RWPE1 (cell line): ENCODE results near the gene IFNAR2.
A peak's percentile ranks its signal among the peaks of the same experiment; 100 is the strongest.

Experiments
- CTCF ChIA-PET: fragments of 350-600 bp; sonication (Branson Sonifier 250); formaldehyde crosslinking; extraction: SDS; loops from one replicate; lab custom pipeline; 2021; lab: Yijun Ruan, JAX
- POLR2A ChIA-PET: fragments of 400-600 bp; formaldehyde crosslinking; extraction: SDS; loops from one replicate; lab custom pipeline; 2020; ENCODE audit warnings: antibody characterized with exemption; ENCODE audit not compliant: low non-redundant PET; lab: Yijun Ruan, JAX
- DNase-seq: peaks from one replicate; pipeline ENCODE4 v3.0.0; 2012; ENCODE audit warnings: low spot score
- H3K27ac ChIP-seq: fragments of 450-650 bp; 2 replicates; pipeline ENCODE4 v1.5.1; 2017
- CTCF ChIP-seq: fragments of 450-650 bp; conservative IDR thresholded peaks from 2 replicates; pipeline ENCODE4 v1.5.1; 2017; ENCODE audit warnings: low read depth, mild to moderate bottlenecking

Gene IFNAR2

GRCh38 chr21:33197496-33197895 lies 32.2 kb upstream of the IFNAR2 start:
- no peak for TF ChIP-seq CTCF
- no peak for DNase-seq
- POLR2A ChIA-PET, result no interaction called here
- CTCF ChIA-PET, result interaction anchor here (0.5 to 1.3 kb wide), 17 partner anchors 38 to 676 kb away, joined by 3 to 6 read pairs (median 3); no protein-coding TSS in a partner anchor
- no peak overlapping the region for H3K27ac ChIP-seq

- ChIA-PET POLR2A (no interaction called here), CTCF (no interaction called here)
- H3K27ac ChIP-seq, result no peak overlapping the region
- TF ChIP-seq CTCF, result no peak
- no peak for DNase-seq
Measured at GRCh38 chr21:33198346-33199099, 31.2 kb upstream of the IFNAR2 start.

- ChIA-PET POLR2A (no interaction called here), CTCF (no interaction called here)
- H3K27ac ChIP-seq, result no peak overlapping the region
- TF ChIP-seq CTCF, result no peak
- no peak for DNase-seq
Measured at GRCh38 chr21:33199100-33199464, 30.7 kb upstream of the IFNAR2 start.

DNA sequence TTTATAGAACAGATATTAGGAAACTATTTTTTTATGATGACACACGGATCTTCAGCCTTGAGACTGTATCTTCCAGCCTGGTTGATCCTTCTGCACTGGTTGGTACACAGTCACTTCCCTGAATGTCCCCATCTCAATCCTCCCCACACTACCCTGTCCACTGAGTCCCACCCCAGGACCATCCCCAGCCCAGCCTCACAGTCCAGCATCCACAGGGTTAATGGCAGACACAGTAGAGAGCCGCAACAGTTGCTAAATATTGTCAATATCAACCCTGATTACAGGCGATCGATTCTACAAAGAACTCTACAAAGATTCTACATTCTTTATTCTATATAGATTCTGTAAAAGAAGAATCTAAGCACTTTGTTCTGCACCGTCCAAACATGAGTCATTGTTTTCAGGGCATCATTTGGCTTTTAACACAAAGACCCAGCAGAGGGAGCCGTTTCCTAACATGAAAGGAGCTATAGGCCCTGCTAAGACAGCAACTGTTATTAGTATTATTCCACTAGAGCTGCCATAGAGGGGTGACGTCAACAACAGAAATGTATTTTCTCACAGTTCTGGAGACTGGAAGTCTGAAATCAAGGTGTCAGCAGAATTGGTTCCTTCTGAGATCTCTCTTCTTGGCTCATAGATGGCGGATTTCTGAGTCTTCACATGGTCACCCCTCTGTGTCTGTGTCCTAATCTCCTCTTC lies 30.1 kb upstream of the IFNAR2 start:
- ChIA-PET POLR2A (no interaction called here), CTCF (interaction anchor here (0.5 to 1.1 kb wide), 9 partner anchors 10 to 1633 kb away, joined by 3 to 12 read pairs (median 3); no protein-coding TSS in a partner anchor)
- peak; percentile 79 for TF ChIP-seq CTCF
- peak; percentile 85 for DNase-seq
- no peak overlapping the region for H3K27ac ChIP-seq

GRCh38 chr21:33201956-33202355 lies 27.8 kb upstream of the IFNAR2 start:
- ChIA-PET POLR2A (no interaction called here), CTCF (no interaction called here)
- H3K27ac ChIP-seq, result no peak overlapping the region
- DNase-seq, result no peak
- TF ChIP-seq CTCF, result no peak

DNA sequence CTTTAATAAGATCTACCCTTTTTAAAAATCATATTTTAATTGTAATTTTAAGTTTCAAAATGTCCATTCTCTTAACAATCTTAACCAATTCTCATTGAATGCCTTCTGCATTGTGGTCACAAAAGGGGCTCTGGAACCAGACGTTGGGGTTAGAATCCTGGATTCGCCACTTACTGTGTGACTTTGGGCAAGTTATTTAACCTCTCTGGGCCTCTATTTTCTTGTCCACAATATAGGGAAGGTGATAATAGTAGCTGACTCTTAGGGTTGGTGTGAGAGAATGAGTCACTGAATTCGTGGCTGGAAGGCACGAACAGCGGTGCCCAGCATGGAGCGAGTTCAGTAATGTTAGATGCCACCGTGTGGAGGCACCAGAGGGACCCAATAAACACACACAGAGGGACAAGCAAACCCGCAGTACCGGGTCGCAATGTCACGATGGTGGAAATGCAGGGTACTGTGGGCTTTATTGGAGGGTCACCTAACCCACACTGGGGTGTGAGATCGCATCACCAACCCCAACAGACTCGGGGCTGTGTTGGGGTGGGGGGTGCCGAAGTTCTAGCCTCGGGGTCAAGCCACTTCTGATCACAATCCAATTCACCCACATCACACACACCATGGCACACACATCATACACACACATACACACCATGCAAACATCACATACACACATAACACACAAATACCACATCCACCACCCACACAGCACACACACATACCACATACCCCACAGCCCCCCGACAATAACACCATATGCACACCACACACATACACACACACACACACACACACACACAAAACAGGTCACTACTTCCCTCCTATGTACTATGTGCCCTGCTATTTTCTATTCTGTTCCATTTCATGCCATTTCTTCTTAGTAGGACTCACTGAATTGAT lies 27.0 kb upstream of the IFNAR2 start:
- TF ChIP-seq CTCF, result no peak
- peak overlapping the region; percentile 65; the same call in 1 of the 2 replicates for H3K27ac ChIP-seq
- DNase-seq, result no peak
- ChIA-PET CTCF (interaction anchor here (0.6 to 0.8 kb wide), 2 partner anchors 11 to 369 kb away, joined by 3 to 5 read pairs; no protein-coding TSS in a partner anchor), POLR2A (interaction anchor here (0.5 kb wide), 1 partner anchor 12 kb away, joined by 3 read pairs; no protein-coding TSS in a partner anchor)
